ES-I3 (cell line): ENCODE data around the gene MACROH2A2.
"Not testable (repeated sequence)": the region's sequence is repeated elsewhere in the genome, so short reads cannot be mapped to it uniquely, and the experiment has no call there.

Experiments
- H3K36me3 ChIP-seq: 2 replicates; pipeline ENCODE4 v1.6.1; 2013; ENCODE audit warnings: mild to moderate bottlenecking, low read length, control low read depth, moderate library complexity; ENCODE audit not compliant: insufficient read depth
- H3K4me1 ChIP-seq: 2 replicates; pipeline ENCODE4 v1.6.1; 2013; ENCODE audit warnings: mild to moderate bottlenecking, control low read depth, low read length; ENCODE audit not compliant: insufficient read depth
- H3K9ac ChIP-seq: 2 replicates; pipeline ENCODE4 v1.6.1; 2013; ENCODE audit warnings: low read depth, mild to moderate bottlenecking, low read length, moderate library complexity
- H3K9me3 ChIP-seq: 2 replicates; pipeline ENCODE4 v1.6.1; 2013; ENCODE audit warnings: mild to moderate bottlenecking, low read length, moderate library complexity; ENCODE audit not compliant: control insufficient read depth, insufficient read depth

The MACROH2A2 gene

GRCh38 chr10:70158113-70158512 is 105.5 kb downstream of the MACROH2A2 start:
- peaks cover 29% of the 10 kb centered on the region for H3K36me3 ChIP-seq

DNA sequence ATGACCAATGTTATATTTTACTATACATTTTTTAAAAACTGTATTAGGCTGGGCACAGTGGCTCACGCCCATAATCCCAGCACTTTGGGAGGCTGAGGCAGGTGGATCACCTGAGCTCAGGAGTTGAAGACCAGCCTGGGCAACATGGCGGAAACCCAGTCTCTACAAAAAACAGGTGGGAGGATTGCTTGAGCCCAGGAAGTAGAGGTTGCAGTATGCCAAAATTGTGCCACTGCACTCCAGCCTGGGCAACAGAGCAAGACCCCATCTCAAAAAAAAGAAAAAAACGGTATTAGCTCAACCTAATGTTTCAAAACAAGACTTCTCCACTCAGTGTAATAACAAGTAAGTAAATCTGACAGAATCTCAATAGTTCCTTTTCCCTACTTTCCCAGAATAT is 106.7 kb downstream of the MACROH2A2 start:
- H3K9ac ChIP-seq, H3K9me3 ChIP-seq: not testable (repeated sequence)
- peaks cover 25% of the 10 kb centered on the region for H3K36me3 ChIP-seq
- H3K4me1 ChIP-seq: peaks cover 15% of the 10 kb centered on the region

More at GRCh38 chr10:70158113-70158512, 105.5 kb downstream of the MACROH2A2 start:
- peaks cover 15% of the 10 kb centered on the region for H3K4me1 ChIP-seq
- no peaks in the 10 kb centered on the region for H3K9me3 ChIP-seq
- H3K9ac ChIP-seq: no peak overlapping the region

GRCh38 chr10:70160798-70161197 is 108.2 kb downstream of the MACROH2A2 start:
- H3K4me1 ChIP-seq: peaks cover 3% of the 10 kb centered on the region

More at GRCh38 chr10:70160798-70161197, 108.2 kb downstream of the MACROH2A2 start:
- H3K9me3 ChIP-seq: no peaks in the 10 kb centered on the region
- no peak overlapping the region for H3K9ac ChIP-seq
- peaks cover 19% of the 10 kb centered on the region for H3K36me3 ChIP-seq
